Activated CD4-positive, alpha-beta T cell treated with anti-CD3 and anti-CD28 coated beads for 24 hours (primary cell): ENCODE data around the gene SLC19A1.
"Not testable (repeated sequence)": the region's sequence is repeated elsewhere in the genome, so short reads cannot be mapped to it uniquely, and the experiment has no call there.

Source experiments
- DNase-seq, 2 donors: peaks; one replicate each; pipeline ENCODE4 v3.0.0-alpha.2; 2020; ENCODE audit warnings: low read depth in 2 of 2

The SLC19A1 gene

GRCh38 chr21:45576838-45577737 lies 34.8 kb upstream of the SLC19A1 start:
- no peak for DNase-seq

DNA sequence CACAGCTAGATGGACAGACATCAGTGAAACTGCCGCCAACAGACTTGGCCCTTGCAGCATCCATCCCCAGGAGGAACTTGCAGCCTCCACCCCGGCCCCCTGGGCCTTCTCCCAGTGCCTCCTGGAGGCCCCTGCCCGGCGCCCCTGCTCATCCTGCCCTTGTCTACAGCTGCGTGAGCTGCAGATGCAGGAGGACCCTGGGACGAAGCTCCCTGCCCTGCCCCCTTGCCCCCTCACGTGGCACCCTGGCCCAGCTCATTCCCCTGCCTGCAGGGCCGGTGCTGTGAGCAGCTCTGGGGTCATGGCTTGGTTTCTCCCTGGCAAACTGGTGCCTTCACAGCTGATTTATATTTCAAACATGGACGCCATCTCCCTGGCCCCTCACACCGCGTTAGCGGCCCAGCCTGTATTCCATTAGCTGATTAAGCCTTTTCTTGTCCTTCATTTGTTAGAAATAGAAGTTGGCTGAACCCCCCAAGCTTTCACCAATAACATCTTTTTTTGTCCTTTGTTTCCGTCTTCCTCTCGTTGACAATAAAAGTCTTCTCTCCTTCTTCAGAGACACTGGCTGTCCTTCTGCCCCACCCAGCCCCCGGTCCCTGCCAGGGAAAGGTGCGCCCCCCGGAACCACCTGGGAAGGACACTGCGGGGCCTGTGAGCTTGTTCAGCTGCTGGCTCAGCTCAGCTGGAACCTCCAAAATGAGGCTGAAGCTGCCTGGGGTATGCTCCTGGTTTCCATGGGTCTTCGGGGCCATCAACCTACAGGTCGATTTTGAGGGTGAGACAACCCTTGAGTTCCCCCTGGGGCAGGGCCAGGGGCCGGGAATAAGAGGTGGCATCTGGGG lies 34.0 kb upstream of the SLC19A1 start:
- no peak for DNase-seq

GRCh38 chr21:45575304-45575992 lies 33.2 kb upstream of the SLC19A1 start:
- DNase-seq = no peak

GRCh38 chr21:45574691-45575090 lies 32.5 kb upstream of the SLC19A1 start:
- no peak for DNase-seq

GRCh38 chr21:45574081-45574501 lies 31.9 kb upstream of the SLC19A1 start:
- no peak for DNase-seq

- DNase-seq = no peak
These were observed 31.3 kb upstream of the SLC19A1 start for GRCh38 chr21:45573452-45574035.

- DNase-seq = no peak
These were observed 30.7 kb upstream of the SLC19A1 start for GRCh38 chr21:45572783-45573451.

DNA sequence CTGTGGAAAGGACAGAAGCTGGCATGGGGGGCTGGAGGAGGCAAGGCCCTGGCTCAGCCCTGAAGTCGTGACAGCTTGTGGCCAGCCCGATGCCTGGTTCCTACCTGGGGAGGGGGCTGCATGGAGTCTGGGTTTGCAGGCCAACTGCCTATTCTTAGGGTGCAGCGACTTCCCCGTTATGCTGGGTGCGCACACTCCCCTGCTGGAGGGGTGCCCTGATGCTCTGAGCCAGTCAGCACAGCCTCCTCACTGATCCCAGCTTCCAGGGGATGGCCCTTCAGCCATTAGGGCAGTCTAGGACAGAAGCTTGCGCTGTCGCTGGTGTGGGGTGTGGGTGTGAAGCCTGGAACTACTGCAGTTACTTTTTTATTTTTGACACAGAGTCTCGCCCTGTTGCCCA lies 30.0 kb upstream of the SLC19A1 start:
- DNase-seq = no peak

GRCh38 chr21:45571641-45572040 lies 29.4 kb upstream of the SLC19A1 start:
- DNase-seq = no peak

- DNase-seq = no peak
These were observed 28.8 kb upstream of the SLC19A1 start for GRCh38 chr21:45570826-45571601.

- DNase-seq = no peak
These were observed 27.8 kb upstream of the SLC19A1 start for GRCh38 chr21:45570071-45570470.

DNA sequence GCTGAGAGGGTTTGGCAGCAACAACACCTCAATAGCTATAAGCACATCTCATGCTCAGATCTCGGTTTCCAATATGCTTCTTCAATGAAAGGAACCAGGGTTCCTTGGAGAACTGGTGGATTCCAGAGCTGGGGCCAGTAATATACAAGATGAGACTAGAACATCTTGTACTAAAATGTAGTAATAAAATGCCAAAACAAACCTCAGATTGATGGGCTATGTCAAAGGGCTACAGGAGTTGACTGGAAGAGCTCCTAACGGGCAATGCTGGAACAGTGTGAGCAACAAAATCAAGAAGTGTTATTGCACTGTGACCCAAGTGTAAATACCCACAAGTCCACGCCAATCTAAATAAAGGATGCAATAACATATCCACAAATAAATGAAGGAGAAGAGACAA lies 26.1 kb upstream of the SLC19A1 start:
- no peak for DNase-seq

- not testable (repeated sequence) for DNase-seq
These were observed 21.9 kb upstream of the SLC19A1 start for GRCh38 chr21:45564137-45564536.

GRCh38 chr21:45562965-45563364 lies 20.7 kb upstream of the SLC19A1 start:
- no peak for DNase-seq

- DNase-seq = no peak
These were observed 20.2 kb upstream of the SLC19A1 start for GRCh38 chr21:45562402-45562801.

- not testable (repeated sequence) for DNase-seq
These were observed 19.0 kb upstream of the SLC19A1 start for GRCh38 chr21:45561241-45561640.

DNA sequence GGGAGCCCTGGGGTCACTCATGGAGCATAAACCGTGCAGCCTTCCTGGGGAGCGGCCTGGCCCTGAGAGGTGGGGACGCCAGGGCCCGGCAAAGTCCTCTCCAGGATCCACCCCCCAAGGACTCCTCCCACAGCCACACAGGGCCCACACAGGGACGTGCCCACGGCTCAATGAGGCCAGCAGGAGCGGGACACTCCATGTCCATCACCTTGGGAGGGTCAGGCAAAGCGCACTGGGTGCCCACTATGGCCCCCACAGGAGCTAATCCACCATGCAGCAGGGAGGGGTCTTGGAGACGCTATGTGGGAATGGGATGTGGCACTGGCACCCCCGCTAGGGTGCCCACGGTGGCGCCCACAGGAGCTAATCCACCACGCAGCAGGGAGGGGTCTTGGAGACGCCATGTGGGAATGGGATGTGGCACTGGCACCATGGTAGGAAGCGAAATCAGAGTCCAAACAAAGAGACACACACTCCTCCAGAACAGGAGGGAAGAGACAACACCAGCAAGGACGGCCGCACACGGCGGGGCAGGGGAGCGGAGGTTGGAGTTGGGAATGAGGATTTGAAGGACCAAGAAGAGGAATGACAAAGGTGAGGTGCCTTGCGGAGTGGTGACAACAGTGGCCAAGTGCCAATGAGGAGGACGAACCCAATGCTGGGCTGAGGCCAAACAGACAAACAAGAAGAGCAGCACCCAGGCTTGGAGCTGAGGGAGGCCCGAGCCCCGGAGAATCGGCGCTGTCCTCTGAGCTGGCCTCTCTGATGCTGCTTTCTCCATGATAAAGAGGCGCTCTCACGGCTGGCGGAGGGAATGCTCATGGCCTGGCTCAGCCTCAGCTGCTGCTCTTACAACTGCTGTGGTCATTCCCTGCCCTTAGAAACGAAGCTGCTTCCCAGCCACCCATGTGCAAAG lies 18.1 kb upstream of the SLC19A1 start:
- DNase-seq = no peak

GRCh38 chr21:45559216-45560105 lies 17.2 kb upstream of the SLC19A1 start:
- no peak for DNase-seq
